ENCODE data around the gene ZNF837.
A peak's percentile ranks its signal among the peaks of the same experiment; 100 is the strongest.

Gene ZNF837

GRCh38 chr19:58332697-58333096 is 48.1 kb downstream of the ZNF837 start:
- H3K23ac ChIP-seq (ENCODE audit: low read depth, low read length, poor library complexity) = no peak overlapping the region
- no peaks in the 10 kb centered on the region for H3K27me3 ChIP-seq (ENCODE audit: control insufficient read depth in 3 of 3, insufficient read depth in 3 of 3, low read depth in 1 of 3, low read length in 3 of 3)
- peaks cover under 1 to 4% of the 10 kb centered on the region in 2 donors for H3K4me1 ChIP-seq (ENCODE audit: control insufficient read depth in 2 of 2, insufficient read depth in 1 of 2, low read depth in 1 of 2, low read length in 2 of 2)
- H2BK15ac ChIP-seq (ENCODE audit: low read length) = no peak overlapping the region
- H3K4me3 ChIP-seq (ENCODE audit: low read length in 2 of 2) = no peak overlapping the region
- no peak overlapping the region for H2BK12ac ChIP-seq (ENCODE audit: low read length)
- no peak overlapping the region for H2BK120ac ChIP-seq (ENCODE audit: low read depth, low read length)
- H3K9me3 ChIP-seq (replicated peaks in 1 of 2; ENCODE audit: control insufficient read depth in 2 of 2, insufficient read depth in 1 of 2, low read depth in 1 of 2, low read length in 2 of 2) = no peaks in the 10 kb centered on the region
- no peak overlapping the region for H3K14ac ChIP-seq (ENCODE audit: low read length)
- no peak for DNase-seq (ENCODE audit: low spot score)
- H3K27ac ChIP-seq (replicated peaks; ENCODE audit: low read length) = no peak overlapping the region
- WGBS, 2 donors (ENCODE audit: extremely low coverage in 2 of 2, insufficient read length in 2 of 2, insufficient replicate concordance in 1 of 2) = no CpG with 5 or more reads among the region's 1 CpG
- no peak overlapping the region for H2AFZ ChIP-seq (ENCODE audit: low read length)
- no peaks in the 10 kb centered on the region for H3K79me1 ChIP-seq (ENCODE audit: low read depth, low read length)
- H3K9ac ChIP-seq (ENCODE audit: low read depth, low read length, poor library complexity) = no peak overlapping the region
- H2AK5ac ChIP-seq (ENCODE audit: low read depth, low read length) = no peak overlapping the region
- no peak overlapping the region for H4K8ac ChIP-seq (ENCODE audit: low read depth, low read length)
- H3K36me3 ChIP-seq (replicated peaks in 1 of 2; ENCODE audit: control insufficient read depth in 2 of 2, insufficient read depth in 2 of 2, low read length in 2 of 2) = peaks cover 11 to 29% of the 10 kb centered on the region in 2 donors
- no peak overlapping the region for H3K4me2 ChIP-seq (ENCODE audit: insufficient read depth, low read length, poor library complexity, severe bottlenecking)
- no peak overlapping the region for H4K91ac ChIP-seq (ENCODE audit: low read depth, low read length, poor library complexity)
- no peak overlapping the region for H3K4ac ChIP-seq (ENCODE audit: low read length)
- H3K18ac ChIP-seq (ENCODE audit: low read length) = no peak overlapping the region
- H2BK5ac ChIP-seq (ENCODE audit: low read length) = no peak overlapping the region

DNA sequence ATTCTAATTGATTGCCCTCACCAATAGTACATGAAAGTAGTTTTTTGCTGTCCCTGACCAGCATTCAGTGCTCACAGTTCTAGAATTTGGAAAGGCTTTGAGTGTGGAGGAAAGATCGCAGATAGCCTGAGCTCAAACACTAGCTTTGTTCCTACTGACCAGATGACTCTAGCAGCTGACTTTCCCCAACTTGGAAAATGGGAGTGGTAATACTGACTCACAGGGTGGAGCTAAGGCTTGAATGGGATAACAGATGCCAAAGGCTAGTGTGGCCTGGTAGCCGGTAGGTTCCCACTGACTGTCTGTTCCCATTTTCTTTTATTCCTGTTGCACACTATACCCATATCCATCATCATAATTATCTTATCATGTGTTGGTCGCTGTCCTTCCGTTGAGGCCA is 50.4 kb downstream of the ZNF837 start:
- no peak overlapping the region for H4K91ac ChIP-seq (ENCODE audit: low read depth, low read length, poor library complexity)
- no peak overlapping the region for H3K23ac ChIP-seq (ENCODE audit: low read depth, low read length, poor library complexity)
- no peak for DNase-seq (ENCODE audit: low spot score)
- H3K18ac ChIP-seq (ENCODE audit: low read length) = no peak overlapping the region
- H3K4me2 ChIP-seq (ENCODE audit: insufficient read depth, low read length, poor library complexity, severe bottlenecking) = no peak overlapping the region
- no peak overlapping the region for H3K9ac ChIP-seq (ENCODE audit: low read depth, low read length, poor library complexity)
- H2BK15ac ChIP-seq (ENCODE audit: low read length) = no peak overlapping the region
- no peak overlapping the region for H3K14ac ChIP-seq (ENCODE audit: low read length)
- no peak overlapping the region for H2BK12ac ChIP-seq (ENCODE audit: low read length)
- H2AFZ ChIP-seq (ENCODE audit: low read length) = no peak overlapping the region
- no peak overlapping the region for H2AK5ac ChIP-seq (ENCODE audit: low read depth, low read length)
- H3K36me3 ChIP-seq (replicated peaks in 1 of 2; ENCODE audit: control insufficient read depth in 2 of 2, insufficient read depth in 2 of 2, low read length in 2 of 2) = peaks cover 3 to 10% of the 10 kb centered on the region in 2 donors
- no peak overlapping the region for H4K8ac ChIP-seq (ENCODE audit: low read depth, low read length)
- H3K4ac ChIP-seq (ENCODE audit: low read length) = no peak overlapping the region
- H3K4me1 ChIP-seq (ENCODE audit: control insufficient read depth in 2 of 2, insufficient read depth in 1 of 2, low read depth in 1 of 2, low read length in 2 of 2) = peaks cover 4 to 8% of the 10 kb centered on the region in 2 donors
- no CpG with 5 or more reads among the region's 4 CpGs for WGBS, 2 donors (ENCODE audit: extremely low coverage in 2 of 2, insufficient read length in 2 of 2, insufficient replicate concordance in 1 of 2)
- no peak overlapping the region for H3K27ac ChIP-seq (replicated peaks; ENCODE audit: low read length)
- no peak overlapping the region for H3K4me3 ChIP-seq (ENCODE audit: low read length in 2 of 2)
- peaks cover 3% of the 10 kb centered on the region for H3K79me1 ChIP-seq (ENCODE audit: low read depth, low read length)
- H3K9me3 ChIP-seq (replicated peaks in 1 of 2; ENCODE audit: control insufficient read depth in 2 of 2, insufficient read depth in 1 of 2, low read depth in 1 of 2, low read length in 2 of 2) = no peaks in the 10 kb centered on the region
- no peak overlapping the region for H2BK120ac ChIP-seq (ENCODE audit: low read depth, low read length)
- H2BK5ac ChIP-seq (ENCODE audit: low read length) = no peak overlapping the region
- H3K27me3 ChIP-seq (ENCODE audit: control insufficient read depth in 3 of 3, insufficient read depth in 3 of 3, low read depth in 1 of 3, low read length in 3 of 3) = no peaks in the 10 kb centered on the region

GRCh38 chr19:58328999-58329398 is 51.8 kb downstream of the ZNF837 start:
- Histone ChIP-seq H3K14ac (ENCODE audit: low read length) (no peak overlapping the region), H2AFZ (ENCODE audit: low read length) (peak overlapping the region; percentile 56), H2BK15ac (ENCODE audit: low read length) (no peak overlapping the region), H3K36me3 (replicated peaks in 1 of 2; ENCODE audit: control insufficient read depth in 2 of 2, insufficient read depth in 2 of 2, low read length in 2 of 2) (peaks cover 2 to 9% of the 10 kb centered on the region in 2 donors), H3K4me1 (ENCODE audit: control insufficient read depth in 2 of 2, insufficient read depth in 1 of 2, low read depth in 1 of 2, low read length in 2 of 2) (peaks cover 5 to 8% of the 10 kb centered on the region in 2 donors), H2BK12ac (ENCODE audit: low read length) (no peak overlapping the region), H3K9me3 (replicated peaks in 1 of 2; ENCODE audit: control insufficient read depth in 2 of 2, insufficient read depth in 1 of 2, low read depth in 1 of 2, low read length in 2 of 2) (no peaks in the 10 kb centered on the region), H2BK120ac (ENCODE audit: low read depth, low read length) (no peak overlapping the region), H3K79me1 (ENCODE audit: low read depth, low read length) (peaks cover 7% of the 10 kb centered on the region), H4K8ac (ENCODE audit: low read depth, low read length) (no peak overlapping the region), H3K4me3 (ENCODE audit: low read length in 2 of 2) (peak overlapping the region in 1 of 2 donors; percentile 74), H3K23ac (ENCODE audit: low read depth, low read length, poor library complexity) (no peak overlapping the region), H3K4ac (ENCODE audit: low read length) (no peak overlapping the region), H4K91ac (ENCODE audit: low read depth, low read length, poor library complexity) (no peak overlapping the region), H3K9ac (ENCODE audit: low read depth, low read length, poor library complexity) (no peak overlapping the region), H3K27ac (replicated peaks; ENCODE audit: low read length) (no peak overlapping the region), H2BK5ac (ENCODE audit: low read length) (no peak overlapping the region), H2AK5ac (ENCODE audit: low read depth, low read length) (no peak overlapping the region), H3K4me2 (ENCODE audit: insufficient read depth, low read length, poor library complexity, severe bottlenecking) (no peak overlapping the region), H3K27me3 (ENCODE audit: control insufficient read depth in 3 of 3, insufficient read depth in 3 of 3, low read depth in 1 of 3, low read length in 3 of 3) (no peaks in the 10 kb centered on the region), H3K18ac (ENCODE audit: low read length) (no peak overlapping the region)
- WGBS, 2 donors (ENCODE audit: extremely low coverage in 2 of 2, insufficient read length in 2 of 2, insufficient replicate concordance in 1 of 2) = no CpG with 5 or more reads among the region's 10 CpGs
- peak; percentile 47 for DNase-seq (ENCODE audit: low spot score)

DNA sequence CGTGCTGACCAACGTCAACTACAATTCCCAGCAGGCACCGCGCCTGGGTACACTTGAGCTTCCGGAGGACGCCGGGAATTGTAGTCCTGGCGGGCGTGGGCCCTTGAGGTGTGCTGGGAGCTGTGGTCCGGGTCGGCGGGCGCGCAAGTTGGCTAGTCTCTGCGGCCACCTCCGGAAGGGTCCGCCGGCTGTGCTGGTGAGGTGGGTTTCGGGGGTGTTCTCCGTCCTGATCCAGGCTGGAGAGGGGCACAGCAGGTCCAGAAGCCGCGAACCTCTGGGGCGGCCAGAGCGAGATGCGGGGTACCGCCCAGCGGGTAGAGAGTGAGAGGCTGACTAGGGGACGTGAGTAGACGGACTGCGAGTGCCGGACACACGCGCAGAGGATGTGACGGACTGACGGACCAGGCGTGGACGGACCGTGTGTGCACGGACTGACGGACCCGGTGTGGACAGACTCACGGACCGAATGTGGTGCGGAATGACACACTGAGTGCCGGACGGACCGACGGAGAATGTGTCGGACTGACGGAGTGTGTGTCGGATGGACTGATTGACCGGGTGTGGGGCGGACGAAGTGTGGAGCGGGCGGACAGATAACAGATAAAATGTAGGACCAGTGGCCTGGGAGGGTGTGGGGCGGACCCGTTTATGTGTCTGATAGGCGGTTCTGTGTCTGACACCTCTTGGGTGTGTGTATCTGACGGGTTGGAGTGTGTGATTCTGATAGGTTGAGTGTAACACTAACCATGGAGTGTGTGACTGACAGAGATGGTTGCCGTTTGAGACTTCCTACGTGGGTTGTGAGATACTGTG is 53.7 kb downstream of the ZNF837 start, which contains the start of gene ZSCAN22:
Gene ZSCAN22, plus strand, starts transcription at position 81 of the 813 bp plus-strand sequence. CDS start 7,809 bp downstream, outside the sequence.
- peaks cover 7% of the 10 kb centered on the region for H3K79me1 ChIP-seq (ENCODE audit: low read depth, low read length)
- H3K14ac ChIP-seq (ENCODE audit: low read length) = peak within 1 kb of the TSS; percentile 95
- H3K4me1 ChIP-seq (ENCODE audit: control insufficient read depth in 2 of 2, insufficient read depth in 1 of 2, low read depth in 1 of 2, low read length in 2 of 2) = peaks cover 5 to 8% of the 10 kb centered on the region in 2 donors
- peak within 1 kb of the TSS; percentile 86 for H2AK5ac ChIP-seq (ENCODE audit: low read depth, low read length)
- peak within 1 kb of the TSS; percentile 99 for H3K23ac ChIP-seq (ENCODE audit: low read depth, low read length, poor library complexity)
- peak within 1 kb of the TSS; percentile 38 for H2BK15ac ChIP-seq (ENCODE audit: low read length)
- H4K91ac ChIP-seq (ENCODE audit: low read depth, low read length, poor library complexity) = no peak within 1 kb of the TSS
- peak within 1 kb of the TSS; percentile 95 for H3K4me2 ChIP-seq (ENCODE audit: insufficient read depth, low read length, poor library complexity, severe bottlenecking)
- WGBS, 2 donors (ENCODE audit: extremely low coverage in 2 of 2, insufficient read length in 2 of 2, insufficient replicate concordance in 1 of 2) = no CpG with 5 or more reads among the region's 62 CpGs
- peak within 1 kb of the TSS; percentile 91 for H2BK12ac ChIP-seq (ENCODE audit: low read length)
- H3K4ac ChIP-seq (ENCODE audit: low read length) = peak within 1 kb of the TSS; percentile 61
- peak within 1 kb of the TSS; percentile 74 to 97 for H3K4me3 ChIP-seq (ENCODE audit: low read length in 2 of 2)
- no peaks in the 10 kb centered on the region for H3K27me3 ChIP-seq (ENCODE audit: control insufficient read depth in 3 of 3, insufficient read depth in 3 of 3, low read depth in 1 of 3, low read length in 3 of 3)
- peaks cover 4 to 18% of the 10 kb centered on the region in 2 donors for H3K36me3 ChIP-seq (replicated peaks in 1 of 2; ENCODE audit: control insufficient read depth in 2 of 2, insufficient read depth in 2 of 2, low read length in 2 of 2)
- peak within 1 kb of the TSS; percentile 100 for H3K9ac ChIP-seq (ENCODE audit: low read depth, low read length, poor library complexity)
- peak; percentile 95 for DNase-seq (ENCODE audit: low spot score)
- H2BK120ac ChIP-seq (ENCODE audit: low read depth, low read length) = peak within 1 kb of the TSS; percentile 38
- peak within 1 kb of the TSS; percentile 97 for H2AFZ ChIP-seq (ENCODE audit: low read length)
- peak within 1 kb of the TSS; percentile 53 for H4K8ac ChIP-seq (ENCODE audit: low read depth, low read length)
- peak within 1 kb of the TSS; percentile 34 for H3K27ac ChIP-seq (replicated peaks; ENCODE audit: low read length)
- H2BK5ac ChIP-seq (ENCODE audit: low read length) = peak within 1 kb of the TSS; percentile 30
- H3K18ac ChIP-seq (ENCODE audit: low read length) = peak within 1 kb of the TSS; percentile 89
- H3K9me3 ChIP-seq (replicated peaks in 1 of 2; ENCODE audit: control insufficient read depth in 2 of 2, insufficient read depth in 1 of 2, low read depth in 1 of 2, low read length in 2 of 2) = no peaks in the 10 kb centered on the region

Measured in neuronal stem cell (in vitro differentiated cells).